Stimulated activated CD8-positive, alpha-beta memory T cell treated with anti-CD3 and anti-CD28 coated beads, Interleukin-15, amount 100 ng/mL, for 24 hours (primary cell): Measurements from ENCODE around the gene LRBA.
"Not testable (repeated sequence)": the region's sequence is repeated elsewhere in the genome, so short reads cannot be mapped to it uniquely, and the experiment has no call there.

ENCODE experiments used
- DNase-seq: peaks from one replicate; pipeline ENCODE4 v3.0.0-alpha.2; 2020; ENCODE audit warnings: low read depth

Gene LRBA

GRCh38 chr4:150415213-150415612 lies 599.9 kb downstream of the LRBA start:
- no peak for DNase-seq

- DNase-seq = no peak
Observed at GRCh38 chr4:150411520-150411919, 603.6 kb downstream of the LRBA start.

- DNase-seq = no peak
Observed at GRCh38 chr4:150402871-150403272, 612.2 kb downstream of the LRBA start.

- no peak for DNase-seq
Observed at GRCh38 chr4:150401083-150401687, 613.9 kb downstream of the LRBA start.

- no peak for DNase-seq
Observed at GRCh38 chr4:150395872-150396271, 619.2 kb downstream of the LRBA start.

GRCh38 chr4:150394046-150394445 lies 621.0 kb downstream of the LRBA start:
- no peak for DNase-seq

- DNase-seq = no peak
Observed at GRCh38 chr4:150391052-150391451, 624.0 kb downstream of the LRBA start.

GRCh38 chr4:150390531-150390910 lies 624.6 kb downstream of the LRBA start:
- no peak for DNase-seq

GRCh38 chr4:150389896-150390530 lies 625.1 kb downstream of the LRBA start:
- no peak for DNase-seq

GRCh38 chr4:150387981-150388380 lies 627.1 kb downstream of the LRBA start:
- no peak for DNase-seq

GRCh38 chr4:150386415-150386814 lies 628.7 kb downstream of the LRBA start:
- not testable (repeated sequence) for DNase-seq

GRCh38 chr4:150385606-150386005 lies 629.5 kb downstream of the LRBA start:
- DNase-seq = no peak

GRCh38 chr4:150384249-150384648 lies 630.8 kb downstream of the LRBA start:
- DNase-seq = no peak

GRCh38 chr4:150382028-150382427 lies 633.1 kb downstream of the LRBA start:
- DNase-seq = no peak

GRCh38 chr4:150381609-150382008 lies 633.5 kb downstream of the LRBA start:
- DNase-seq = no peak

- no peak for DNase-seq
Observed at GRCh38 chr4:150381036-150381435, 634.0 kb downstream of the LRBA start.

GRCh38 chr4:150379454-150379853 lies 635.6 kb downstream of the LRBA start:
- DNase-seq = no peak

GRCh38 chr4:150375025-150375424 lies 640.1 kb downstream of the LRBA start:
- DNase-seq = no peak

- DNase-seq = no peak
Observed at GRCh38 chr4:150371869-150372268, 643.2 kb downstream of the LRBA start.

- DNase-seq = no peak
Observed at GRCh38 chr4:150369434-150370380, 645.4 kb downstream of the LRBA start.

- no peak for DNase-seq
Observed at GRCh38 chr4:150368667-150369066, 646.4 kb downstream of the LRBA start.

- no peak for DNase-seq
Observed at GRCh38 chr4:150367326-150367725, 647.8 kb downstream of the LRBA start.

GRCh38 chr4:150366487-150366999 lies 648.5 kb downstream of the LRBA start:
- no peak for DNase-seq
